ENCODE measurements around the gene CACNA1H.
A peak's percentile ranks its signal among the peaks of the same experiment; 100 is the strongest.

CACNA1H gene

DNA sequence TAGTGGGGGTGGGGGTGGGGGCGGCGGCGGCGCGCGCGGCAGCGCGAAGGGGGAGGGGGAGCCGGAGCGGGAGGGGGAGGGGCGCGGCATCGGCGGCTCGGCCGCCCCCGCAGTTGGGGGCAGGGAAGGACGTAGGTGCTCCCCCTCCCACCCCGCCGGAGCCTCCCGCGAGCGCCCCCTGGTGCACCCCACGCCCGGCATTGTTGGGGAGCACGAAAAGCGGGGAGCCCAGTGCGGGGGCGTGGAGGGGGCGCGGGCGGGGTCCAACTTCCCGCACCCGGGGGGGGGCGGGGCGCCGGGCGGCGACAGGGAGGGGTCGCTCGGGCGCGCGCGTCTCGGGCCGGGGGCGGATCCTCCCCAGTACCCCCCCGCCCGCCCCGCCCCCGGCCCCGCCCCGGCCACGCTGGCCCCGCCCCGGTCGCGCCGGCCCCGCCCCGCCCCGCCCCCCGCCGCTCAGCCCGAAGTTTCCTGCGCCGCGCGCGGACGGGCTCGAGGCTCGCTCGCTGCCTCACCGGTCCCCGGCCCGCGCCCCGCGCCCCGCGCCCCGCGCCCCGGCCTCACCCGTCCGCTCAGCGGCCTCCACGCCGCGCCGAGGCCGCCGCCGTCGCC is at the start of gene CACNA1H:
Gene CACNA1H (plus strand): TSS at position 456 of the 609 bp plus-strand sequence. CDS start 632 bp downstream, outside the sequence.
- DNase-seq (ENCODE audit: low read depth) = no peak
- TF ChIP-seq, protein P1, sequence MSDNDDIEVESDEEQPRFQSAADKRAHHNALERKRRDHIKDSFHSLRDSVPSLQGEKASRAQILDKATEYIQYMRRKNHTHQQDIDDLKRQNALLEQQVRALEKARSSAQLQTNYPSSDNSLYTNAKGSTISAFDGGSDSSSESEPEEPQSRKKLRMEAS (IDR thresholded peaks at IDR 0.05; ENCODE audit: low read depth, low read length) = no peak
- TF ChIP-seq POLR2A (IDR thresholded peaks at IDR 0.05; ENCODE audit: extremely low read depth, insufficient read length) (no peak), MYC (IDR thresholded peaks at IDR 0.05; ENCODE audit: low read depth, low read length) (no peak)
- TF ChIP-seq, protein P2, sequence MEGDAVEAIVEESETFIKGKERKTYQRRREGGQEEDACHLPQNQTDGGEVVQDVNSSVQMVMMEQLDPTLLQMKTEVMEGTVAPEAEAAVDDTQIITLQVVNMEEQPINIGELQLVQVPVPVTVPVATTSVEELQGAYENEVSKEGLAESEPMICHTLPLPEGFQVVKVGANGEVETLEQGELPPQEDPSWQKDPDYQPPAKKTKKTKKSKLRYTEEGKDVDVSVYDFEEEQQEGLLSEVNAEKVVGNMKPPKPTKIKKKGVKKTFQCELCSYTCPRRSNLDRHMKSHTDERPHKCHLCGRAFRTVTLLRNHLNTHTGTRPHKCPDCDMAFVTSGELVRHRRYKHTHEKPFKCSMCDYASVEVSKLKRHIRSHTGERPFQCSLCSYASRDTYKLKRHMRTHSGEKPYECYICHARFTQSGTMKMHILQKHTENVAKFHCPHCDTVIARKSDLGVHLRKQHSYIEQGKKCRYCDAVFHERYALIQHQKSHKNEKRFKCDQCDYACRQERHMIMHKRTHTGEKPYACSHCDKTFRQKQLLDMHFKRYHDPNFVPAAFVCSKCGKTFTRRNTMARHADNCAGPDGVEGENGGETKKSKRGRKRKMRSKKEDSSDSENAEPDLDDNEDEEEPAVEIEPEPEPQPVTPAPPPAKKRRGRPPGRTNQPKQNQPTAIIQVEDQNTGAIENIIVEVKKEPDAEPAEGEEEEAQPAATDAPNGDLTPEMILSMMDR (IDR thresholded peaks at IDR 0.05; ENCODE audit: low read depth, low read length) = no peak
- no peak within 1 kb of the TSS for H3K4me3 ChIP-seq (ENCODE audit: low read depth, low read length)

GRCh38 chr16:1103636-1103980 is 49.3 kb upstream of the CACNA1H start:
- TF ChIP-seq, protein P2 (IDR thresholded peaks at IDR 0.05; ENCODE audit: low read depth, low read length) = no peak
- no peak for TF ChIP-seq MYC (IDR thresholded peaks at IDR 0.05; ENCODE audit: low read depth, low read length)
- TF ChIP-seq, protein P1 (IDR thresholded peaks at IDR 0.05; ENCODE audit: low read depth, low read length) = no peak
- TF ChIP-seq POLR2A (IDR thresholded peaks at IDR 0.05; ENCODE audit: extremely low read depth, insufficient read length) = no peak
- no peak overlapping the region for H3K4me3 ChIP-seq (ENCODE audit: low read depth, low read length)
- DNase-seq (ENCODE audit: low read depth) = no peak

- H3K4me3 ChIP-seq (ENCODE audit: low read depth, low read length) = no peak overlapping the region
- TF ChIP-seq, protein P2 (IDR thresholded peaks at IDR 0.05; ENCODE audit: low read depth, low read length) = peak; percentile 51
- TF ChIP-seq, protein P1 (IDR thresholded peaks at IDR 0.05; ENCODE audit: low read depth, low read length) = peak; percentile 84
- TF ChIP-seq MYC (IDR thresholded peaks at IDR 0.05; ENCODE audit: low read depth, low read length) (no peak), POLR2A (IDR thresholded peaks at IDR 0.05; ENCODE audit: extremely low read depth, insufficient read length) (no peak)
- DNase-seq (ENCODE audit: low read depth) = peak; percentile 59
These were observed 46.9 kb upstream of the CACNA1H start for GRCh38 chr16:1105888-1106620.

DNA sequence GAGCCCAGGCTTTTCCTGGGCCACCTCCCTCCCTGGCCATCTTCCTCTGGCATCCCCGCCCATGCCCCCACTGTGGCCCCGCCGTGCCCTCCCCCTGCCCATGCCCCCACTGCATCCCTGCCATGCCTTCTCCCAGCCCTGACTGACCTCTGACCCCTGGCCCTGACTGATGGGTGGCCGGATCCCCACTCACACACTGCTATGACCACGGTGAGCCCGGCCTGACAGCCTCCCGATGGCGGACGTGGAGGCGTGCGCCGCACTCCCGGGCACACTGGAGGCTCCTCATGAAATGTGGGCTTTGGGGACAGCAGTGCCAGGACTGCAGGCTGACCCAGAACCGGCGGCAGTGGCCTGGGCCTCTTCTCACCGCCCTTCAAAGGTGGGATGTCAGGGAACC is 46.2 kb upstream of the CACNA1H start:
- no peak overlapping the region for H3K4me3 ChIP-seq (ENCODE audit: low read depth, low read length)
- no peak for DNase-seq (ENCODE audit: low read depth)
- TF ChIP-seq, protein P2 (IDR thresholded peaks at IDR 0.05; ENCODE audit: low read depth, low read length) = no peak

DNA sequence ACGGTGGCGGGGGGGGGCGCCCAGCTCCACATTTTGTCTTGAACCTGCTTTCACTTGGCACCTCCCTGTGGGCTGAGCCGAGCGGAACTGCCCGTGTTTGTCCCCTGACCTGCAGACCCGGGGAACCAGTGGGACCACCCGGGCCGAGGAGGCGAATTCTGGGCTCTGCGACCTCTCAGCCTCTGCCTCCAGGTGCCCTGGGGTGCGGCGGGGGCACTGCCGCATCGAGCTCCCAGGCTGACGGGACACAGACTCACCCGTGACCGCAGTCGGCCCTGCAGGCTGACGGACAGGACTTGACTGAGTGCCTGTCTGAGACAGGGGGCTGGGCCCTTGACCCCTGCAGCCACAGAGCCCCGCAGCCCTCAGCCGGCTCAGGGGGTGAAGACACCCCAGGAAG is 45.8 kb upstream of the CACNA1H start:
- H3K4me3 ChIP-seq (ENCODE audit: low read depth, low read length) = no peak overlapping the region
- no peak for DNase-seq (ENCODE audit: low read depth)
- TF ChIP-seq, protein P1 (IDR thresholded peaks at IDR 0.05; ENCODE audit: low read depth, low read length) = no peak
- TF ChIP-seq MYC (IDR thresholded peaks at IDR 0.05; ENCODE audit: low read depth, low read length) (no peak), POLR2A (IDR thresholded peaks at IDR 0.05; ENCODE audit: extremely low read depth, insufficient read length) (no peak)
- TF ChIP-seq, protein P2 (IDR thresholded peaks at IDR 0.05; ENCODE audit: low read depth, low read length) = no peak
